Stimulated activated naive CD4-positive, alpha-beta T cell treated with Interleukin-2 at 50 U/mL for 16 hours (primary cell): ENCODE measurements around the gene DISP2.
A peak's percentile ranks its signal among the peaks of the same experiment; 100 is the strongest.

ENCODE experiments used
- DNase-seq: peaks from one replicate; lab custom pipeline; 2025; lab: John Stamatoyannopoulos, UW

Gene DISP2

DNA sequence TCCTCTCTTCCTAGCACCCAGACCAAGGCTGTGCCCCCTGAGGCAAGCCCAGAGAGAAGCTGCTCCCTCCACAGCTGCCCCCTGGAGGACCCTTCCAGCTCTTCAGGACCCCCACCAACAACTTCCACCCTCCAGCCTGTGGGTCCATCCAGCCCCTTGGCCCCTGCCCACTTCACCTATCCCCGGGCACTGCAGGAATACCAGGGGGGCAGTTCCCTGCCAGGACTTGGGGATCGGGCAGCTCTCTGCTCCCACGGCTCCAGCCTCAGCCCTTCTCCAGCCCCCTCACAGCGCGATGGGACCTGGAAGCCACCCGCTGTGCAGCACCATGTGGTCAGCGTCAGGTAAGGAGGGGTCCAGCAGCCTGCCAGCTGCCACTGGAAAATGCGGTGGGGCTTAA, 5.6 kb downstream of the DISP2 start:
- DNase-seq = no peak

DNA sequence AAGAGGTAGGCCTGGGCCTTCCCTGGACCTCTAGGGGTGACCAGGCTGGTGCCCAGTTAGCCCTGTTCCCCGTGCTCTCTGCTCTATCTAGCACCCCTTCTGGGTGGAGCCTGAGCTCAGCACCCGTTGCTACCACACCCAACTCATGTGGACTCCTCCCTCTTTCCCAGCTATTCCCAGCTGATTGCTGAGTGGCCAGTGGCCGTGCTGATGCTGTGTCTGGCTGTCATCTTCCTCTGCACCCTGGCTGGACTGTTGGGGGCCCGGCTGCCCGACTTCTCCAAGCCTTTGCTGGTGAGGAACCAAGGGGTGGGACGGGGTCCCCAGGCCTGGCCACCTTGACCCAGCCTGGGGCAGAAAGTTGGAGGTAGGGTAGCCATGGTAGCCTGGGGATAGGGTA, 6.2 kb downstream of the DISP2 start:
- DNase-seq = no peak

DNA sequence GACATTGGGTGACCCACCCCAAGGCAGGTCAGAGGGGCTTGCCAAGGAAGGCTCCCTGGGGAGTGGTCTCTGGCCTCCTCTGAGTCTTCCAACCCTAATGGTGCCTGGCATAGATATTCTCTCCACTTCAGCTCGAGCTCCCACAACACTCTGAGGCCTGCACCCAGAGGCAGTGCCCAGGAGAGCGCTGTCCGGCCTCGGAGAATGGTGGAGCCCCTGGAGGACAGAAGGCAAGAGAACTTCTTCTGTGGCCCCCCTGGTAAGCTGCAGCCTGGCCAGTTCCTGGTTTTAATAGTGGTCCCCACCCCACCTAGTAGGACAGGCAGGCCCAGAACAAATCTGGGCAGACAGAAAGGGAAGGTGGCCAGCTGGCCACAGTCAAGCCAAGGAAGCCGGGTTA, 7.0 kb downstream of the DISP2 start:
- no peak for DNase-seq

DNA sequence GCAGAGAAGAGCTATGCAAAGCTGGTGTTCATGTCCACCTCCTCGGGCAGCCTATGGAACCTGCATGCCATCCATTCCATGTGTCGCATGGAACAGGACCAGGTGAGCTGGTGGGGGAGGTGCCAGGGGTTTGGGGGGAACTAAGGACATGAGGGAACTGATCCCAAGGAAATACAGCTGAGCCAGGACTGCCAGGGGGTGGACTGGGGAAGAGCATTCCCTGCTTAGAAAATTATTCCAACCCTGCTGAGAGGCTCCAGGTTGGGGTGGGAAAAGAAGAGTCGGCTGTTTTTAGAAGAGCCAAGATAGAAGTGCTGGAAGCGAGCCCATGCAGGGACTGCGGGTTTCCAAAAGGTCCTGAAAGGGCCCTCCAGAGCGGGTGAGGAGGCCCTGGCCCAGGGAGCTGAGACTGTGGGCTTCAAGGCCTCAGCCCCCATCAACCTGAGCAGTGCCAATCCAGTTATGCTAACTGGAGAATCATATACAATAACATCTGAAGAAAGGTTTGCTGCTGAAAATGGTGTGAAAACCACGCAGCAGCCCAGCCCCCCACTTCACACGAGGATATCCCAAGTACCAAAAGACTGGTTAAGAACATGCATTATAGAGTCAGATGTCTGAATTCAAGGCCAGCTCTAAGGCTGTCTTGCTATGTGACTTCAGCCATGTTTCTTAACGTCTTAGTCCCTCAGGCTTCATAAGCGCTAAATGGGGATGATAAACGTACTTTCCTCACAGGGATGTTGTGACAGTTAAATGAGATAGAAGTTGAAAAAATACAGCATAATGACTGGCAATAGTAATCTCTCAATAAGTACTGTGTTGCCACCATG, 7.8 kb downstream of the DISP2 start:
- no peak for DNase-seq

DNA sequence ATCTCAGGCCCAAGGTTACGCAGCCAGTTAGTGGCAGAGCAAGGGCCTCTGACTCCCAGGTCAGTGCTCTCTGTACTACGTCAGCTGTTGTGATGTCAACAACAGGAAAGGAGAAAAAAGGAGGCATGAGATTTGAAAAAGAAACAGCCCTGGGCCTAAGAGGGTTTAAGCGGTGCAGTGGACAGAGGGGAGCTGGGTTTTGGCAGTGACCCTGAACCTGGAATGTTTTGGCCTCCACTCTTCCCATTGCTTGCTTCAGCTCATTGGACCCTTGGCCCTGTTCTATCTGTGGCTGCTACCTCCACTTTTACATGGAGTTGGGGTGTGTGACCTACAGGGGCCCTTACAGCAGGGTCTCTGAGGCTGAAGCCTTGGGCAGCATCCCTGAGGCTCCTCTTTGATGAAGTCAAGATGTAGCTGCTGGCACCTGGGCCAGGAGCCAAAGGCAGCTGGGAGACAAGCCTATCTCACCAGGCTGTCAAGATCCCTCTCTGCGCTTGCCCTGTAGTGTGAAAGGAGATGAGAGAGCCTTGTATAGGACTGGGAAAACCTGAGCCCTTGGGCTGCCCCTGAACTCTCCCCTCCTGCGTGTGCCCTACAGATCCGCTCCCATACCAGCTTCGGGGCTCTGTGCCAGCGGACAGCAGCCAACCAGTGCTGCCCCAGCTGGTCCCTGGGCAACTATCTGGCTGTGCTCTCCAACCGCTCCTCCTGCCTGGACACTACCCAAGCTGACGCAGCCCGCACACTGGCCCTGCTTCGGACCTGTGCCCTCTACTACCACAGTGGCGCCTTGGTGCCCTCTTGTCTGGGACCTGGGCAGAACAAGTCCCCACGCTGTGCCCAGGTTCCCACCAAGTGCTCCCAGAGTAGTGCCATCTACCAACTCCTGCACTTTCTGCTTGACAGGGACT, 8.7 kb downstream of the DISP2 start:
- DNase-seq = no peak

DNA sequence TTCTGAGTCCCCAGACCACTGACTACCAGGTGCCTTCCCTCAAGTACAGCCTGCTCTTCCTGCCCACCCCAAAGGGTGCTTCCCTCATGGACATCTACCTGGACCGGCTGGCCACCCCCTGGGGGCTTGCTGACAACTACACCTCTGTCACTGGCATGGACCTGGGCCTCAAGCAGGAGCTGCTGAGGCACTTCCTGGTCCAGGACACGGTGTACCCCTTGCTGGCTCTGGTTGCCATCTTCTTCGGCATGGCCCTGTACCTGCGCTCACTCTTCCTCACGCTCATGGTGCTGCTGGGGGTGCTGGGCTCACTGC, 9.3 kb downstream of the DISP2 start:
- DNase-seq = no peak

DNA sequence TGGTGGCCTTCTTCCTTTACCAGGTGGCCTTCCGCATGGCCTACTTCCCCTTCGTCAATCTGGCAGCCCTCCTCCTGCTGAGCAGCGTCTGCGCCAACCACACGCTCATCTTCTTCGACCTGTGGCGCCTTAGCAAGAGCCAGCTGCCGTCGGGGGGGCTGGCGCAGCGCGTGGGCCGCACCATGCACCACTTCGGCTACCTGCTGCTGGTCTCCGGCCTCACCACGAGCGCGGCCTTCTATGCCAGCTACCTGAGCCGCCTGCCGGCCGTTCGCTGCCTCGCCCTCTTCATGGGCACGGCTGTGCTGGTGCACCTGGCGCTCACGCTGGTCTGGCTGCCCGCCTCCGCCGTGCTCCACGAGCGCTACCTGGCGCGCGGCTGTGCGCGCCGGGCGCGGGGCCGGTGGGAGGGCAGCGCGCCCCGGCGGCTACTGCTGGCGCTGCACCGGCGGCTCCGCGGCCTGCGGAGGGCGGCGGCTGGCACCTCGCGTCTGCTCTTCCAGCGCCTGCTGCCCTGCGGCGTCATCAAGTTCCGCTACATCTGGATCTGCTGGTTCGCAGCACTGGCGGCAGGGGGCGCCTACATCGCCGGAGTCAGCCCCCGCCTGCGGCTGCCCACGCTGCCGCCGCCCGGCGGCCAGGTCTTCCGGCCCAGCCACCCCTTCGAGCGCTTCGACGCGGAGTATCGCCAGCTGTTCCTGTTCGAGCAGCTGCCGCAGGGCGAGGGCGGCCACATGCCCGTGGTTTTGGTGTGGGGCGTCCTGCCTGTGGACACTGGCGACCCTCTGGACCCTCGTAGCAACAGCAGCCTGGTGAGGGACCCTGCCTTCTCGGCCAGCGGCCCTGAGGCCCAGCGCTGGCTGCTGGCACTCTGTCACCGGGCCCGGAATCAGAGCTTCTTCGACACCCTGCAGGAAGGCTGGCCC, 9.9 kb downstream of the DISP2 start:
- peak; percentile 85 for DNase-seq

DNA sequence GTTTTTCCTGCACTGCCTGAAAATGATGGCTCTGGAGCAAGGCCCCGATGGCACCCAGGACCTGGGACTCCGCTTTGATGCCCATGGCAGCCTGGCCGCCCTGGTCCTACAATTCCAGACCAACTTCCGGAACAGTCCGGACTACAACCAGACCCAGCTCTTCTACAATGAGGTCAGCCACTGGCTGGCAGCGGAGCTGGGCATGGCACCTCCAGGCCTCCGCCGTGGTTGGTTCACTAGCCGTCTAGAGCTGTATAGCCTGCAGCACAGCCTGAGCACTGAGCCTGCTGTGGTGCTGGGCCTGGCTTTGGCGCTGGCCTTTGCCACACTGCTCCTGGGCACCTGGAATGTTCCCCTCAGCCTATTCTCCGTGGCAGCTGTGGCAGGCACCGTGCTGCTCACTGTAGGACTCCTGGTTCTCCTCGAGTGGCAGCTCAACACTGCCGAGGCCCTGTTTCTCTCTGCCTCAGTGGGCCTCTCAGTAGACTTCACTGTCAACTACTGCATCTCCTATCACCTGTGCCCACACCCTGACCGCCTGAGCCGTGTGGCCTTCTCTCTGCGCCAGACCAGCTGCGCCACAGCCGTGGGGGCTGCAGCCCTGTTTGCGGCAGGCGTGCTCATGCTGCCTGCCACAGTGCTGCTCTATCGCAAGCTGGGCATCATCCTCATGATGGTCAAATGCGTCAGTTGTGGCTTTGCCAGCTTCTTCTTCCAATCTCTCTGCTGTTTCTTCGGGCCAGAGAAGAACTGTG, 10.9 kb downstream of the DISP2 start:
- DNase-seq = no peak

DNA sequence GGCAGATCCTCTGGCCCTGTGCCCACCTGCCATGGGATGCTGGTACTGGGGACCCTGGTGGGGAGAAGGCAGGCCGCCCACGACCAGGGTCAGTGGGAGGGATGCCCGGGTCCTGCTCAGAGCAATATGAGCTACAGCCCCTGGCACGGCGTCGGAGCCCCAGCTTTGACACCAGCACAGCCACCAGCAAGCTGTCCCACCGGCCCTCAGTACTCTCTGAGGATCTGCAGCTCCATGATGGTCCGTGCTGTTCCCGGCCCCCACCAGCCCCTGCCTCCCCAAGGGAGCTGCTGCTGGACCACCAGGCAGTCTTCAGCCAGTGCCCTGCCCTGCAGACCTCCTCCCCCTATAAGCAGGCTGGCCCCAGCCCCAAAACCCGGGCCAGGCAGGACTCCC, 11.5 kb downstream of the DISP2 start:
- no peak for DNase-seq

DNA sequence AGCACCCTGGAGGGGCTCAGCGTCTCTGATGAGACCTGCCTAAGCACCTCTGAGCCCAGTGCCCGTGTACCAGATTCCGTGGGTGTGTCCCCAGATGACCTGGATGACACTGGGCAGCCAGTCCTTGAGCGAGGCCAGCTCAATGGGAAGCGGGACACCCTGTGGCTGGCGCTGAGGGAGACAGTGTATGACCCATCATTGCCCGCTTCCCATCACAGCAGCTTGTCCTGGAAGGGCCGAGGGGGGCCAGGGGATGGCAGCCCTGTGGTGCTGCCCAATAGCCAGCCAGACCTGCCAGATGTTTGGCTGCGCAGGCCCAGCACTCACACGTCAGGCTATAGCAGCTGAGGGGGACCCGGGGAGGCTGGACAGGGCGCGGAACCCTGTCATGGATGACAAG, 12.0 kb downstream of the DISP2 start:
- no peak for DNase-seq

DNA sequence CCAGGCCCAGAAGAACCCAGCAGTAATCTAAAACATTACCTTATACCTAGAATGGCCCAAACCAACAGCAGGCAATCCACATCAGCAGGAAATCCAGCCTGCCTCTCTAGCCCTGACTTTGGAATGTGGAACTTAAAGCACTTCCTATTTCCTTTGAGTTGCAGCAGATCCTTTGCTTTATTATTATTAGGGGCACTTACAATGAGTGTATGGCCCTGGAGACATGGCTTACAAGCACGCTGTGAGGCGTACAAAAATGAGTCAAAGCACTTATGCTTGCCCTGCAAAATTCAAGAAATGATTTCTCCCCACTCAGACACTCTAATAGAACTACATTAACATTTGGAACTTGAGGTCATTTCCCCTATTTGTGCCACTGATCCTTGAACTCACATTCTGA, 15.0 kb downstream of the DISP2 start:
- DNase-seq = no peak

DNA sequence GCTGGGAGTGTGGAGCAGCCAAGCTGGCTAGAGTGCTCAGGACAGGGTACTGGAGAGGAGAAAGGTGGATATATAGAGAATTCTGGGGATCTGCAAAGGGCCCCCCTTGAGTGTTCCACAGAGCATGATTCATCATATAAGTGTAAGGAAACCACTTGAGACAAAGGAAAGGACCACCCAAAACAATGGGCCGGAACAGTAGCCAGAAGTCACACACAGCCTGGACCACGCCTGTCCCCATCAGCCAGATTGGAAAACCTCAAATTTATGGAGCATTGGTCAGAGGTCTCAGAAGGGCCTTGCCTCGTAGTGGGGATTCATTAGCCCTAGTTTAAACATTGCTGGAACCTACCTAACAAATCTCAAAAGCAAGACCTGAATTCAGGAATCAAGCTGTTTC, 19.6 kb downstream of the DISP2 start:
- no peak for DNase-seq

DNA sequence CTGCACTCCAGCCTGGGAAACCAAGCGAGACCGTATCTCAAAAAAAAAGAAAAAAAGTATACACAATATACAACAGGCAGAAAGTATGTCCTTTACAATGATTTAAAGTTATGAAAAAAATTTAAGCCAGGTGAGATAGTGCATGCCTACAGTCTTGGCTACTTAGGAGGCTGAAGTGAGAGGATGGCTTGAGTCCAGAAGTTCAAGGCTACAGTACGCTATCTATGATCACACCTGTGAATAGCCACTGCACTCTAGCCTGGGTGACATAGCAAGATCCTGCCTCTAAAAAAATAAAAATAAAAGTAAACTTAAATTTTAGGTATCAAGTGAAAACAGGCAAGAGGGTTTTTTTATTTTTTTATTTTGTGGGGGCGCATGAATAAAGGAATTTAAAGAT, 21.4 kb downstream of the DISP2 start:
- DNase-seq = no peak

DNA sequence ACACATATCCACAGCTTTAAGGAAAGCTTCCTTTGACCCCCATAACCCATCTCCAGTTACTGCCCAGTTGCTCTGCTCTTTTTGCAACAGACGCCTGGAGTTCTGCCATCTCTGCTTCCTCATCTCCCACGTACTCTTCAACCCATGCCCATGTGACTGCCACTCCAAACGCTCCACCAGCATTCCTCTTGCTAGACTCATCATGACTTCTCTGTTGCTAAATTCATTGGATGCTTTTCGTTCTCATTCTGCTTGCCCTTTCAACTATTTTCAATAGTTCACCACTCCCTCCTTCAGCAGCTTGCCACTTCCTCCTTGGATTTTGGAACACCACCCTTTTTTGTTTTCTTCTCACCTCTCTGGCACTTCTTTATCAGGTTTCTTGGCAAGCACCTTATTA, 21.8 kb downstream of the DISP2 start:
- DNase-seq = no peak

DNA sequence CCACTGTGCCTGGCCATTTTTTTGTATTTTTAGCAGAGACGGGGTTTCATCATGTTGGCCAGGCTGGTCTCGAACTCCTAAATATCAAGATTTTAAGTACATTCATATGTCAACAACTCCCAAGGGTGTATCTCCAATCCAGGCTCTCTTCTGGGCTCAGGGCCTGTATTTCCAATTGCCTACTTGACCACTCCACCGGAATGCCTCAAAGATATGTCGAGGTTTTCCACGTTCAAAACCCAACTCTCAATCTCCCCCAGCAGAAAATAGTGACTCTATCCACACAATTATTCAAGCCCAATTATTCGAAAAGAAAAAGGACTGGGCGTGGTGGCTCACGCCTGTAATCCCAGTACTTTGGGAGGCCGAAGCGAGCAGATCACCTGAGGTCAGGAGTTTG, 22.6 kb downstream of the DISP2 start:
- no peak for DNase-seq

DNA sequence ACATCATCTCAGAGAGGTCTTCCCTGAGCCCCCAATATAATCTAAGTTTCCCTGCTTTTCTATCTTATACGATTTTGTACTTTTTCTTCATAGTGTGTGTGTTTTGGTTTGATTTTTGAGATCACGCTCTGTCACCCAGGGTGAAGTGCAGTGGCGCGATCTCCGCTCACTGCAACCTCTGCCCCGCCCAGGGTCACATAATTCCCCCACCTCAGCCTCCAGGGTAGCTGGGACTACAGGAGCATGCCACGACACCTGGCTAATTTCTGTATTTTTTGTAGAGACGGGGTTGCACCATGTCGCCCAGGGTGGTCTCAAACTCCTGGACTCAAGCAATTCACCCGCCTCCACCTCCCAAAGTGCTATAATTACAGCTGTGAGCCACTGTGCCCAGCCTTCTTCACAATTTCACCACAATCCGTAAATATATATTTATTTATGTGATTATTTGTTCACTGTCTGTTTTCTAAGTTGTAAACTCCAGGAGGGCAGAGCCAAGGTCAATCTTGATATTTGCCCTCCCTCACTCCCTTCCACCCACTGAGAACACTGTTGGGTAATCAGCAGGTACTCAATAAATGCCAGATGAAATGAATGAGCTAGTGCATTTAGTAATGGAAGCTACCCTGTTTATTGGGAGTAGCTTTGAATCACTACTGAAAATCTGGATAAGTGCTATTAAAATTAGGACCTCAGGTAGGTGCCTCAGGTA, 24.0 kb downstream of the DISP2 start:
- no peak for DNase-seq

DNA sequence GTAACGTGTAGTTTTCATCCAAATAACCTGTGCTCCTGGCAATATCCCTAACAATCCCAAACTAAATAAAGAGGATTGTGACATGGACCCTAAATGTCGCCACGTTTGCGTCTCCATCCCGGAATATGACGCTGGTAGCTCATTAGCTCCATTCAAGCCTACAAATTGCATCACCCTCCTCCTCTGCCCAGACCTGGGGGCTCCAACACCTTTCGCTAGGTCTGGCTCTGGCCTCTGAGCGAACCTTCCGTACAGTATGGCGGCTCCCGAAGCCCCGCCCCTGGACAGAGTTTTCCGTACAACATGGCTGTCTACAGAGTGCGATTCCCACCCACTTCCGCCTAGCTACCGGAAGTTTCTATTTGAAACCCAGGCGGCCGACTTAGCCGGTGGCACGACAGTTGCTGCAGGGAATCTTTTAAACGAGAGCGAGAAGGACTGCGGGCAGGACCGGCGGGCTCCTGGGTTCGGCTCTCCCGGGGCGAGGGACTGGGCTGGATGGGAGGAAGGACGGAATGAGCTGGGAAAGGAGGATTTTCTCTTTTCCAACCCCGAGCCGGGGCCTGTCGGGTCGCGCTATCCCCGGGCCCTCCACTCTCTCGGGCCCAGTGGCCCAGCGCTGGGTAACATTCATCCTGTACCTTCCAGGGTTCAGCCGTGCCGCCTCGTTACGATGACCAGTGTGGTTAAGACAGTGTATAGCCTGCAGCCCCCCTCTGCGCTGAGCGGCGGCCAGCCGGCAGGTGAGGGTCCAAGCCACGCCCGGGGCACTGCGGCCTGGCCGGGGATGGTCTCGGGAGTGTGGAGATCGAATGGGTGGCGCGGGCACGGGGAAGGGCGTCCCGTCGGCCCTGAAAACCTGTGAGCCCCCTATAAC, 24.8 kb downstream of the DISP2 start, which contains the start of gene KNSTRN:
KNSTRN (plus strand) TSS at position 142 of the 877 bp plus-strand sequence; CDS start at position 257, 115 bp downstream.
- peak; percentile 93 for DNase-seq

DNA sequence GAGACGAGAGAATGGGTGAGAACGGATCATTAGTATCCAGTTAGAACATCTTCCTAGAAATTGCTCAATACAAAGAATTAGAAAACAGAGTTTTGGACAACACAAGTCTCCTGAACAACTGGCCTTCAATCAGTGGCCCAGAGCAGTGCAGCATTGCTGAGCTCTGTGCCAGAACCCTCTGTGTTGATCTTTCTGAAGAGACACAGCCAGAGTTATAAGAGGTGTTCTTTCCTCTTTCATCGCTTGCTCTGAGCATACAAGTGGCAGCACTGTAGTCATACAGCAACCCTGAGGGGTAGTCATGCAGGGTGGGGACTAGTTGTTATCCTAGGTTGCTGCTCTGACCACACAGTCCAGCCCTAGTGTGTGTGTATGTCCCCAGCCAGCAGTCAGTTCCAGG, 28.5 kb downstream of the DISP2 start:
- no peak for DNase-seq

DNA sequence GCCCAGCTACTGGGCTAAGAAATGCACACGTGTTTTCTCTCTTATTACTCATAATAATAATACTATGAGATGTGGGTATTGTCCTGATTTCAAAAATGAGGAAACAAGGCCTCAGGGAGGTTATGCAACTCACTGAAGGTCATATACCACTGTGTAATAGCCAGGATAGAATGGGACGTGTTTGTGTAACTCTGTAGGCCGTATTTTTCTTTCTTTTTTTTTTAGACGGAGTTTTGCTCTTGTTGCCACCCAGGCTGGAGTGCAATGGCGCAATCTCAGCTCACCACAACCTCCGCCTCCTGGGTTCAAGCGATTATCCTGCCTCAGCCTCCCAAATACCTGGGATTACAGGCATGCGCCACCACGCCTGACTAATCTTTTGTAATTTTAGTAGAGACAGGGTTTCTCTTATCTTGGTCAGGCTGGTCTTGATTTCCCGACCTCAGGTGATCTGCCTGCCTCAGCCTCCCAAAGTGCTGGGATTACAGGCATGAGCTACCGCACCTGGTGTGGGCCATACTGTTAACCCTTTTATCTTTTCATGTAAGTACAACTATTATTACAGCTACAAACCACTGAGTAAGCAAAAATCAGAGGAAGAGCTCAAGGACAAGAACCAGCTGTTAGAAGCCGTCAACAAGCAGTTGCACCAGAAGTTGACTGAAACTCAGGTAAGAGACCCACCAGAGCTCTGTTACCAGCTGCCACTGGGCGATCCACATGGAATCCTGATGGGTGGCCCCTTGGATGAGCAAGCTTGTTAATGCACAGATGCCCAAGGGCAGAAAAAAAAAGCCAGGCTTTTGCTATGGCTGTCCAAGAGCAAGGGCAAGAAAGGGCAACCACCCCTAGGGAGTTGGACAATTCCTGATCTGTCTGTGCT, 31.2 kb downstream of the DISP2 start:
- no peak for DNase-seq
